ENCODE data around the gene COPS7B.
"Not testable (repeated sequence)": the region's sequence is repeated elsewhere in the genome, so short reads cannot be mapped to it uniquely, and the experiment has no call there.

Gene COPS7B

DNA sequence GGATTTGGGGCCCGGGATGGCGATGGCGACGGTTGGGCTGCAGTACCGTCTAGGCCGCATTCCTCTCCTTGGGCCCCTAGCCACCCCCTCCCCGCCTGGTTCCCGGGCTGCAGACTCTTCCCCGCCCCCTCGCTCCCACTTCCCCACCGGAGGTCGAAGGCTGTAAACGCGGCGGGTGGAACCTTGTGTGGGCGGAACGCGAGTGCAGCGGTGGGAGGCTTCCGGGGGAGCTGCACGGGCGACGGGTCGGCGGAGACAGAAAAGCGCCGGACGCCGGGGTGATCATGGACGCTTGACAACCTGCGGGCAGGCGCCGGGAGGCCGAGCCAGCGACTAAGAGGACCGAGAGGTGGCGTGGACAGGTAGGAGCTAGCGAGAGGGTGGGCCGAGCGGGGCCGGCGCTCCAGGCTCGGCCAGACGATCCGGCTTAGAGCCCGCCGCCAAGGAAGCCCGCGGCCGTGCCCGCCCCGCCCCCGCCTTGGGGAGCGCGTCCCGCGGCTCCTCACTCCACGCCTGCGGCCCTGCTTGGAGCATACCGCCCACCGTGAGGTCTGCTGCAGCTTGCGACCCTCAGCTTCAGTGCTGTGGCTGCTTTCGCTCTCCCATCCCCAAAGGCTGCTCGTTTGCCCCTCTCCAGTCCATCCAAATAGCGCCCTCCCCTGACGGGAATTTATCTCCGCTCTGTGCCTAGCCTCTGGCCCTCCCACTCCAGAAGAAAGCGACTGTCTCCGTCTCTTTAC, at the start of gene COPS7B:
Gene COPS7B (plus strand): TSS at position 269 of the 740 bp plus-strand sequence. CDS start 2,126 bp downstream, outside the sequence.
- peak; percentile 79 for DNase-seq (ENCODE audit: low read depth)

- no peak for DNase-seq (ENCODE audit: low read depth)
Observed at GRCh38 chr2:231737761-231738160, 48.5 kb upstream of the COPS7B start.

- DNase-seq (ENCODE audit: low read depth): no peak
Observed at GRCh38 chr2:231743376-231744116, 42.7 kb upstream of the COPS7B start.

GRCh38 chr2:231745303-231746038, 40.8 kb upstream of the COPS7B start:
- no peak for DNase-seq (ENCODE audit: low read depth)

- DNase-seq (ENCODE audit: low read depth): not testable (repeated sequence)
Observed at GRCh38 chr2:231748153-231748896, 37.9 kb upstream of the COPS7B start.

DNA sequence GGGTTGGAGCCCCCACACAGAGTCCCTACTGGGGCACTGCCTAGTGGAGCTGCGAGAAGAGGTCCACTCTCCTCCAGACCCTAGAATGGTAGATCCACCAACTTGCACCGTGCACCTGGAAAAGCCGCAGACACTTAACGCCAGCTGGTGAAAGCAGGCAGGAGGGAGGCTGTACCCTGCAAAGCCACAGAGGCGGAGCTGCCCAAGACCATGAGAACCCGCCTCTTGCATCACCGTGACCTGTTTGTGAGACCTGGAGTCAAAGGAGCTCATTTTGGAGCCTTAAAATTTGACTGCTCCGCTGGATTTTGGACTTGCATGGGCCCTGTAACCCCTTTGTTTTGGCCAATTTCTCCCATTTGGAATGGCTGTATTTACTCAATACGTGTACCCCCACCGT, 37.2 kb upstream of the COPS7B start:
- not testable (repeated sequence) for DNase-seq (ENCODE audit: low read depth)

DNA sequence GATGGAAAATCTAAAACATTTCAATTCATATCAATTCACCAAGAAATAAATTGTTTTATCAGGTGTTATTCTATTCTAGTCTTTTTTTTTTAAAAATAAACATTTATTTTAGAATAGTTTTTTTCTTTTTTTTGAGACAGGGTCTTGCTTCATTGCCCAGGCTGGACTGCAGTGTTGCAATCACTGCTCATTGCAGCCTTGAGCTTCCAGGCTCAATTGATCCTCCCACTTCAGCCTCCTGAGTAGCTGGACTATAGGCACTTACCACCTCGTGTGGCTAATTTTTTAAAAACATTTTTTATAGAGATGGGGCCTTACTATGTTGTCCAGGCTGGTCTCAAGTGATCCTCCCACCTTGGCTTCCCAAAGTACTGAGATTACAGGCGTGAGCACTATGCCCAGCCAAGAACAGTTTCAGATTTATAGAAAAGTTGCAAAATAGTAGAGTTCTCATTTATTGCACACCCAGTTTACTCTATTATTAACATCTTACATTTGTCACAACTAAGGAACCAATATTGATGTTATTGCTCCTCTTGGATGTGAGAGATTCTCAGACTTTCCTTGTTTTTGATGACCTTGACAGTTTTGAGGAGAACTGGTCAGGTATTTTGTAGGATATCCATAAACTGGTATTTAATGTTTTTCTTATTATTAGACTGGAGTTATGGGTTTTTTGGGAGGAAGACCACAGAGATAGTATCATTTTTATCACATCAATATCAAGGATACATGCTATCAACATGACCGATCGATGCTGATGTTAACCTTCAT, 35.0 kb upstream of the COPS7B start:
- DNase-seq (ENCODE audit: low read depth): no peak

- DNase-seq (ENCODE audit: low read depth): no peak
Observed at GRCh38 chr2:231752061-231752460, 34.2 kb upstream of the COPS7B start.

DNA sequence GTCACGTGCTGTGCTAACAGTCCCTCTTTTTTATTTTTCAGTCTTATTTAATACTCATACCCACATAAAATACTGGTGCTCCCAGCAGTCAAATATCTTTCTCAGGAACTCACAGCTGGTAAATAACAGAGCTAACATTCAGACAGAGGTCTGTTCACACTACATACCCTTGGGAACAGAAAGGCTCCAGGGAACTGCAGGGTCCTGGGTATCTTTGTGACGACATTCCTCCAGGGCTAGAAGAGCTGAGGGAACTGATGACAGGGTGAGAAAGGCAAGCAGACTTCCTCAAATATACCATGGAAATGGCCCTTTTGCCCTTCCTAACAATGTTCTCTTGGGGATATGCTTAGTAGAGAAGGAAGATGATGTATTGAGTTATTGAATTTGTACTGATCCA, 24.5 kb upstream of the COPS7B start:
- DNase-seq (ENCODE audit: low read depth): no peak

- DNase-seq (ENCODE audit: low read depth): no peak
Observed at GRCh38 chr2:231764124-231764523, 22.1 kb upstream of the COPS7B start.

- DNase-seq (ENCODE audit: low read depth): no peak
Observed at GRCh38 chr2:231764760-231765159, 21.5 kb upstream of the COPS7B start.

DNA sequence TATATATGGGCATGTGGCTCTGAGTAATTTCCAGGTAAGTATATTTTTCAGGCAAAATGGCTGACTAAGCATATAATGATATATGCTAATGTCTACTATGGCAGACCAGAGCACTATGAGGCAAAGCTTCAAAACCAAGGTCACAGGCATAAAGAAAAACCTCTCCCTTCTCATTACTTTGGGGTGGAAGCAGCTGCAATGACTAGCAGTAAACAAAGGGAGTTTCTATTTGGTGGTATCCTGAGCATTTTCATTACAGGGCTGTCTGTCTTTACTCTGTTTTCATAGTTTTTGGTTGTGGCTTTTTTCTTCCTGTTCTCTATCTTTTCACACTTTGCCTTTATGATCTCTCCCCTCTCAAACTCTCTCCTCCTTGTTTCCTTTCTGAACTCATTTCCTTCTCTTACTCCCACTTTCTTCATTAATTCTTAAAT, 20.7 kb upstream of the COPS7B start:
- DNase-seq (ENCODE audit: low read depth): no peak

GRCh38 chr2:231769170-231770136, 16.8 kb upstream of the COPS7B start:
- DNase-seq (ENCODE audit: low read depth): no peak

DNA sequence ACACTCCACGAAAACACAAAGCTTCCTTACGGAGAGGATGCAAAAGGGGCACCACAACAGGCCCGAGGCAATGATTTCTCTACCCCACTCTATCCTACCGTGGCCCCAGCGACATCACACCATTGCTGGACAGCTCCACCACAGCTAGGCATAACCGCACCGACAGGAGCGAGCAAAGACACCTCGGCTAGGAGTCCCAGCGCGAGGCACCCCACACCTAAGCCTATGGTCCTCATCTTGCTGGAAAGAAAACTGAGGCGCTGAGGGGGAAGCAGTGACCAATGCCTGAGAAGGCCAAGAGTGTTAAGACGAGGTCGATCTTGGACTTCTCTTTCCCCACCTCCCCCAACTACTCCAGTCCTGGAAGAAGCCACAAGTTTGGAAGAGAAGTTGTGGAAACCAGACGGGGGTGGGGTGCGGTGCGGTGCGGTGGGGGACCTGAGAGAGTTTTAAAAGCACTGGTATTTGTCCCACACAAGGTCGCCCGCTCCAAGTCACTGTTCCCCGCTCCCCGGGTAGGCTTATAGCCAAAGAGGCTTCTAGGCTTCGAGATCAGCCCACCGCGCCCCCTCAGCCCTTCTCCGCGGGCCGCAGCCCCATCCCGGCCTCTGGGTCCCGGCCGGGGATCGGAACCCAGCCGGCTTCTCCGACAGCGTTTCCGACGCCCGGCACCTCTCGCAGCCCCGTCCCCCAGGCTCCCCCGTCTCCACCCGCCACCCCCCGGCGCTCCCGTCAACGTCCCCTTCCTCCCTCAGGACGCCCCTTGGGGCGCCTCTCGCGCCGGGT, 5.9 kb upstream of the COPS7B start:
- no peak for DNase-seq (ENCODE audit: low read depth)

DNA sequence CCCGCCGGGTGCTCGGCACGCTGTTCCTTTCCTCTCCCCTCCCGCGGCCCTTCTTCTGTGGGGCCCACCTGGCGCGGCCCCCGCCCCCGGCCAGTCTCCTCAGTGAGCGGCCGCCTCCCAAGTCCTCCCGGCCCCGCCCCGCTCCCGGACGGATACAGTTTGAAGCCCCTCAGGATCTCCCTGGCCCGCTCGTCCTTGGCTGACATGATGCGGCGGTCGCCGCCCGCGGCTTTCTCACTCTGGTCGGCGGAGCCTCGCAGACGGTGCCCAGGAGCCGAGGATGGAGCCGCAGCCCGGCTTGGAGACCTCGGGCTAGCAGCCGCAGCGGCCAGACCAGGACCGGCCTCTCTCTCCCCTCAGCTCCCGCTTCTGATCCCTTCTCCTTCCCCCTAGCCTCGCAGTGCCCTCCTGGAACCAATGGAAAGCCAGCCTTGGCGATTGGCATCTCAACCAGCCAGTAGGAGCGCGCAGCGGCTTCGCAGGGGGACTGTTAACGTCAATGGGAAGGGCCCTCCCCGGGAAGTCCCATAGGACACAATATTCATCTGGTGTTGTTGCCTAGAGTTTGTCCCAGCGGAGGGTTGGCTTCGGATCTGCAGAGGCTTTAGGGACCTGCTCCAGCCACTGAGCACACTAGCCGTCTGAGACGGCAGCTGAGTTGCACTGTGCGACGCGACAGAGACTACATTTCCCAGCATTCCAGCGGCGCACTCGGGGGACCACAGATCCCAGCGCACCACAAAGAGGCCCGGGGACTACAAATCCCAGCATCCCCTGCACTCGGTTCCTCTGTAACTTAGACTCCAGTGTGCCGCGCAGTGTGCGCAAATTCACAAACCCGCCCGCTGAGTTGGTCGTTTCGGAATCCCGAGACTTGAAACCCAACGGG, 5.1 kb upstream of the COPS7B start, which contains the start of gene PDE6D:
Gene PDE6D (minus strand): TSS at position 374 of the 889 bp plus-strand sequence. CDS start 168 bp downstream, at position 206.
- DNase-seq (ENCODE audit: low read depth): peak; percentile 91

GRCh38 chr2:231781798-231782726, 4.2 kb upstream of the COPS7B start:
- DNase-seq (ENCODE audit: low read depth): no peak

DNA sequence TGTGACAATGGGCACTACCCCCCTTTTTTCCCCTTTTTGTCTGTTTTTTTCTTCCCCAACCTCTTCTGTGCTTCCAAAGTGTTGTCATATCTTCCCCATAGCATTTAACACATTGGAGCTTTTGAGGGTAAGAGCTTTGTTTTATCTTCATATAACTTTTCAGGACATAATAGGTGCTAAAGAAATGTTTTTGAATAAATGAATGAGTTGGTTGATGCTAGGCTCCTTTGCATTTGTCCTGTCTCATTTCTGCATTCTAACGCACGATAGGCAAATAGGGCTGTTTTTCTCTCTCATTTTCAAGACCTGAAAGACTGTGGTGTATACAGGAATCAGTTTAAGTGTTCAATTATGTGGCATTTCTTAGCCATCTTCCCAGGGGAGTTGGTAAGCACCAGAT, 832 bp upstream of the COPS7B start:
- DNase-seq (ENCODE audit: low read depth): no peak

Data from stimulated activated CD4-positive, alpha-beta T cell treated with anti-CD3 and anti-CD28 coated beads, Interleukin-2, amount 100 ng/mL, for 4 hours (primary cell).